HTR-8/SVneo (cell line): Measurements from ENCODE around the gene GIMAP8.

ENCODE experiments used
- DNase-seq: peaks from one replicate; pipeline ENCODE4 v3.0.0; 2011; ENCODE audit warnings: low spot score, mixed read lengths; ENCODE audit not compliant: insufficient read length
- FAIRE-seq: peaks from 2 replicates; lab custom pipeline; 2011; peaks lifted over from hg19 to GRCh38; lab: Jason Lieb, UNC

GIMAP8 gene

GRCh38 chr7:150432915-150433892, 17.2 kb upstream of the GIMAP8 start:
- DNase-seq (no peak), FAIRE-seq (no peak)

DNA sequence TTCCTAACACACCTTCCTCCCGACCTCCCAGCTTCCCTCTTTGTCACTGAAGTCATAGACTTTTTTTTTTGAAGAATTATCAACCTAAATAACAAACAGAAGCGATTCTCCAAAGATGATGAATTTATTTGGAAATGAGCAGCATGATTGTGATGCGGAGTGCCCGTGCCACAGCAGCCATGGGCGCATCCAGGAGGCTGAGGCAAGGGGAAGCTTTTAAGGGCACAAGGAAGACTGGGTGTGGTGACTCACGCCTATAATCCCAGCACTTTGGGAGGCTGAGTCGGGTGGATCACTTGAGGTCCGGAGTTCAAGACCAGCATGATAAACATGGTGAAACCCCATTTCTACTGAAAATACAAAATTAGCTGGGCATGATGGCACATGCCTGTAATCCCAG, 16.2 kb upstream of the GIMAP8 start:
- no peak for FAIRE-seq
- DNase-seq, result no peak

DNA sequence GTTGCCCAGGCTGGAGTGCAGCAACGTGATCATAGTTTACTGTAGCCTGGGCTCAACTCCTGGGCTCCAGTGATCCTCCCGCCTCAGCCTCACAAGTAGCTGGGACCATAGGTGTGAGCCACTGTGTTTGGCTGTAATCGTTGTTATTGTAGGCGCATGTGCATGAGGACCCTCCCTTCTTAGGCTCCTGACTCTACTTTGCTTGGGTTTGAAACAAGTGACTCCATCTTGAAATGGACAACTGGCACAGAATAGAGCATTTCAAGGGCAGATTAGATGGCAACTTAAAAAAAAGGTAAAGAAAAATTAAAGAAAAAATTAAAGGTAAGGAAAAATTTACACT, 15.4 kb upstream of the GIMAP8 start:
- FAIRE-seq, result no peak
- no peak for DNase-seq

DNA sequence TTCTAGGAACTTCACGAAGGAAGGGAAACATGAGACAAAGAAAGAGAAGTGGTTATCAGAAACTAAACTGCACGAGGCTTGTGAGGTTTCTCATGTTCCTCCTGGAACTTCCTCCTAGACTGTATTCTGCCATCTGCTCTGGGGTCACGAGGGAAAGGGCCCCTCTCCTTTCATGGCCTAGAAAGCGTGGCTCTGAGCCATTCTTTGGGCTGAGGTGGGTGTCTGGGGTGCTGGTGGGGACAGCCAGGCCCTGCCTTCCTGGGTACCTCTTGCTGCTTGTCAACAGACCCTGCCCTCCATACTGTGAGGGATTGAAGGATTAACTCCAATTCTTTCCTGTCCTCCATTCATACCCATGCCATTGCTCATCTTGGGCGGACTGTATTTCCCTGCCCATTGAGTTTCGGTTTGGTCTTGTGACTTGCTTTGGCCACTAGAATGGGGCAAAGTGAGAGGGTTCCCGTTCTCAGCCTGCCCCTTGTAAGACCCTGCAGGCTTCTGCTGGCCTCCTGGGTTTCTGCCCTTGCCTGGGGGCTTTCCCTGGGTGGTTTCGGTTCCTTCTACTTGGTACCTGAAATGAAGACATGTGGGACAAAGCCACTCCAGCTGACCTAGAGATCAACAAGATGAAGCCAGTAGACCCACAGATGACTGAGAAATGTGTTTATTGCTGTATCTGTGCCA, 14.9 kb upstream of the GIMAP8 start:
- no peak for DNase-seq
- no peak for FAIRE-seq

DNA sequence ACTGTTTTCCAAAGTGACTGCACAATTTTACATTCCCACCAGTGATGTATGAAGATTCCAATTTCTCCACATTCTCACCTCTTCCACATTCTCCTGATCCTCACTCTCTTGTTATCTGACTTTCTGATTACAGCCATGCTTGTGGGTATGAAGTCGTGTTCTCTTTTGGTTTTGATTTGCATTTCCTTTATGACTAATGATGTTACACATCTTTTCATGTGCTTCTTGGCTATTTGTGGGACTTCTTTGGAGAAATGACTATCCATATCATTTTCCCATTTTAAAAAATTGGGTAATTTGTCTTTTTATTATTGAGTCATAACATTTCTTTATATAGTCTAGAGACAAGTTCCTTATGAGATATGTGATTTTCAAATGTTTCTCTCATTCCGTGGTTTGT, 10.5 kb upstream of the GIMAP8 start:
- FAIRE-seq, result no peak
- no peak for DNase-seq

GRCh38 chr7:150441524-150441923, 8.9 kb upstream of the GIMAP8 start:
- no peak for DNase-seq
- FAIRE-seq, result no peak

DNA sequence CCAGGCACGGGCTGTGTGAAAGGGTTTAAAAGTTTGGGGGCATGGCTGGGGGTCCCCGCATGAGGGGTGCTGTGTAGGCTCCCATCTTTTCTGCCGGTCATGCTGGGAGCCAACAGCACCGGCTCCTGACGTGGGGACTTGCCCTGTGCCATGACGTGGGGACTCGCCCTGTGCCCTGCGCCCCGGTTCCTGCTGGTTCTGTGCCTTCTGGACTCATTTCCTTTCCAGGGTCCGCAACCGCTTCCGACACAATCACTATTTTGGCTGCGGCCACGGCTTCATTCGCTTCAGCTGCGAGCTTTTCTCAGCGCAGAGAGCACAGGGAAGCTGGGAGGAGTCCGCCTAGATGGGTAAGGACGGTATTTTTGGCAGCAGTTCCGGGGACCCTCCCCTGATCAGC, 7.6 kb upstream of the GIMAP8 start:
- FAIRE-seq (no peak), DNase-seq (no peak)

GRCh38 chr7:150443793-150444540, 6.5 kb upstream of the GIMAP8 start:
- DNase-seq (no peak), FAIRE-seq (no peak)

DNA sequence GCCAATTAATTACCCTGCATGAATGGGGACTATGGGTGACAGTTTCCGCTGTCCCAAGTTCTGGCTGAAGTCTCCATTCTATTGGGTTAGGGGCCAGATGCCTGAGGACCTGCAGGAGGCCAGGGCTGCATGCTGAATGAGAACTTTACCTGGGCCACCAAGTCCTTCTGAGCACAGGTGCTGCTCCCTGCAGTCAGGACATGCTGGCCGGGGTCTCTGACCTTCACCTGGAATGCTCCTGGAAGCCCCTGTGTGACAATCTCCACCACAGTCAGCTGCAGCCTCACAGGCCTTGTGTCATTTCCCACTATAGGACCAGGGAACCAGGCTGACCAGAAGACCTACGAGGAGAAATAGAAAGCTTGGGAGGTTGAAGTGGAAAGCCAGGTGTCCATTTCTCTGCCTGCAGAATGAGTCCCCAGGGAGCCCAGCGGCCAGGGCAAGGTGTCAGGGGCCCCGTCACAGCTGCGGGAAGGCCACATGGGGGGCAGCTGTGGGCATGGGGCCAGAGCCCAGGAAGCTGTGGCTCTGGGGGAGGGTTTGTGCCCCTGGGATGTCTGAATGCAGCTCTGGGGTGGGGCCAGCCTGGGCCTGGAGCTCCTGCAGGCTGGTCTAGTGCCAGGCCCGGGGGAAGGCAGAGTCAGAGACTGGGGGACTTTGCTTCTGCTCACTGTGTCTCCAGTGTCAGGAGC, 5.6 kb upstream of the GIMAP8 start:
- FAIRE-seq, result no peak

DNA sequence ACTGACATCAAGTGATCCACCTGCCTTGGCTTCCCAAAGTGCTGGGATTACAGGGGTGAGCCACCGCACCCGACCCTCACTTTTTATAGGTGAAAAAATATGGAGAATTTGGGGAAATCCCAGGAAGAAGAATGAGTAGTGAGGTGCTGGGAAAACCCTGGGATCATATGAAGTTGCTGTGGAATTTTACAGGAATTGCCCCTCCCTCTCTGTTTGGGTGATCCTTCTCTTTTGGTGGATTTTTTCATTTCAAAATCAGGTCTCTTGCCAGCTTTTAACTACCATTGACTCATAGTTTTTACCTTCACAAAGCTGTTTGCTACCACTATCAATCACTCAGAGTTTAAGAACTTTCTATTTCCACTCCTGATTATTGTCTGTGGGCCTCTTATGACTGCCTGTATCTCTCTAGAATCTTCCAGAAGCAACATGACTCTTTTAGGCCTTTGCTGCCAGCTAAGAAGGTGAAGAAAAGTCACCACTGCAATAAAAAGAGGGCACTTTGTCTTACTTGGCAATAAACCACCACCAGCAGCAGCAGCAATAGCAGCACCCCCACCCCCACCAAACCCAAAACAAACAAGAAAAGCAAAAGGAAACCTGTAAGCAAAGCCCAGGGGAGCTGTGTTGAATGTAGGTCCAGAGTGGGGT, 4.0 kb upstream of the GIMAP8 start:
- FAIRE-seq, result no peak
- DNase-seq, result no peak

More for the DNA sequence above, 5.6 kb upstream of the GIMAP8 start:
- DNase-seq, result no peak

GRCh38 chr7:150447966-150448788, 2.3 kb upstream of the GIMAP8 start:
- no peak for FAIRE-seq
- DNase-seq, result no peak

GRCh38 chr7:150448789-150449147, 1.7 kb upstream of the GIMAP8 start:
- FAIRE-seq (no peak), DNase-seq (peak; percentile 69)

DNA sequence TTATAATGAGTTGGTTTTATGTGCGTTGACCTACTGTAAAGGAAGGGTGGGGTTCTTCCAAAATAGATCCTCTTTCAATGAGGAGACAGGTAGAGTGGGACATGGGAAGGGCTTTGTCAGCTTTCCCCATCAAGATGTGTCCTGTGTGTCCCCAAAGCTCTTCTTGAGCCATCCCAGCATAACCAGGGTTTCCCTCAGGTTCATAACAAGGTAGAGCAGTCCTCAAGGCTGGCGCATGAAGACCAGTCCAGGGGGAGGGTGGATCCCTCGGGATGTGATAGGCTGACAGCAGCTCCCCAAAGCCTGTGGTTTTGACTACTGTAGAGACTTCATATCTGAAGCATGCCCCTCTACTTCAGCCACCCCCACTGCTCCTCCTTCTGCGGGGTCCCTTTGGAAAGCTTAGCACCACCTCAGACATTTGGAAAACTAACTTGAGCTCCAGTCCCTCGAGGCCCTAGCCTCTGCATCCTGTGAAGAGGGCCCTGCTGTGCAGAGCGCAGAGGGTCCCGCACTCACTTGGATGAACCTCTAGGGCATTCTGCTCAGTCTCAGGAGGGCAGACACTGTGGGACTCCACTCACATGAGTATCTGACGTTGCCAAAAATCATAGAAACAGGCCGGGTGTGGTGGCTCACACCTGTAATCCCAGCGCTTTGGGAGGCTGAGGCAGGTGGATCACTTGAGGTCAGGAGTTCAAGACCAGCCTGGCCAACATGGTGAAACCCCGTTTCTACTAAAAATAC, 1.1 kb upstream of the GIMAP8 start:
- DNase-seq (no peak), FAIRE-seq (no peak)

GRCh38 chr7:150451097-150451793, 815 bp downstream of the GIMAP8 start:
- FAIRE-seq, result no peak

GRCh38 chr7:150451833-150452461, 1.5 kb downstream of the GIMAP8 start:
- FAIRE-seq (no peak), DNase-seq (no peak)

More at GRCh38 chr7:150451097-150451793, 815 bp downstream of the GIMAP8 start:
- no peak for DNase-seq

GRCh38 chr7:150453181-150453580, 2.8 kb downstream of the GIMAP8 start:
- no peak for DNase-seq
- no peak for FAIRE-seq

- no peak for FAIRE-seq
Measured at GRCh38 chr7:150453892-150454291, 3.5 kb downstream of the GIMAP8 start.

More at GRCh38 chr7:150453892-150454291, 3.5 kb downstream of the GIMAP8 start:
- DNase-seq, result no peak
